NB4 (cell line): ENCODE results near the gene RNF187.

Experiments
- CTCF ChIP-seq: IDR thresholded peaks from one replicate; pipeline ENCODE4 v1.5.1; 2012; ENCODE audit warnings: low read depth, low read length
- POLR2A ChIP-seq: IDR thresholded peaks from 2 replicates; pipeline ENCODE4 v1.6.1; 2011; ENCODE audit warnings: mild to moderate bottlenecking; ENCODE audit not compliant: insufficient read length; ENCODE audit errors: extremely low read depth
- TF ChIP-seq, protein P1 (sequence below): IDR thresholded peaks from 2 replicates; pipeline ENCODE4 v1.6.1; 2011; ENCODE audit warnings: low read depth, low read length

GRCh38 chr1:228469413-228470162 is 17.6 kb upstream of the RNF187 start:
- no peak for TF ChIP-seq POLR2A
- TF ChIP-seq CTCF = no peak
- TF ChIP-seq, protein P1, sequence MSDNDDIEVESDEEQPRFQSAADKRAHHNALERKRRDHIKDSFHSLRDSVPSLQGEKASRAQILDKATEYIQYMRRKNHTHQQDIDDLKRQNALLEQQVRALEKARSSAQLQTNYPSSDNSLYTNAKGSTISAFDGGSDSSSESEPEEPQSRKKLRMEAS = no peak
